ENCODE measurements around the gene B4GALT4. TPM values are rescaled to one million over a fixed set of nuclear protein-coding genes. Genes with fewer than 3 reads are reported as not detected.
"Not testable (repeated sequence)": the region's sequence is repeated elsewhere in the genome, so short reads cannot be mapped to it uniquely, and the experiment has no call there.

B4GALT4 gene
- total and polyA plus RNA-seq, 4 experiments from 2014 or later = 5.9 to 18.1 (median 12.2) TPM

- intact Hi-C loops (cut with micrococcal nuclease) = no loop called here
- Mint-ChIP-seq H3K4me3 (no peak overlapping the region), H3K27ac (no peak overlapping the region), H3K4me1 (peaks cover 4 to 7% (median 5%) of the 10 kb centered on the region in 4 donors), H3K36me3 (peaks cover 6 to 12% of the 10 kb centered on the region in 2 donors), H3K27me3 (peaks cover 0 to 1% of the 10 kb centered on the region in 2 donors), H3K9me3 (peaks cover 0 to 35% (median 24%) of the 10 kb centered on the region in 8 donors)
- Histone ChIP-seq H3K27me3 (ENCODE audit: insufficient read depth, low read length) (no peaks in the 10 kb centered on the region), H3K9me3 (ENCODE audit: control insufficient read depth in 1 of 2, low read length in 2 of 2) (no peaks in the 10 kb centered on the region), H3K4me3 (ENCODE audit: low read length in 2 of 2) (no peak overlapping the region), H3K36me3 (ENCODE audit: insufficient read depth, low read length) (no peaks in the 10 kb centered on the region), H3K4me1 (ENCODE audit: insufficient read depth, low read length) (peaks cover 8% of the 10 kb centered on the region), H3K27ac (ENCODE audit: low read depth, low read length) (no peak overlapping the region)
- ChIA-PET POLR2A (ENCODE audit: partially characterized antibody) (interaction anchor here (1.5 kb wide), 1 partner anchor 49 kb away, joined by 4 read pairs; no protein-coding TSS in a partner anchor), CTCF (ENCODE audit: partially characterized antibody) (interaction anchor here (1.1 to 2.9 kb wide), 3 partner anchors 8 to 362 kb away, joined by 4 to 32 read pairs (median 4); partner anchors contain the start of gene TEX55)
- DNase-seq = no peak
These were observed 5.1 kb upstream of the B4GALT4 start for GRCh38 chr3:119245778-119246177.

GRCh38 chr3:119243712-119244111, 3.0 kb upstream of the B4GALT4 start:
- DNase-seq = no peak
- CTCF ChIA-PET (ENCODE audit: partially characterized antibody) = interaction anchor here (1.0 to 2.9 kb wide), 4 partner anchors 13 to 360 kb away, joined by 3 to 32 read pairs (median 5); partner anchors contain the start of gene TEX55
- Mint-ChIP-seq H3K27ac (no peak overlapping the region), H3K27me3 (no peaks in the 10 kb centered on the region), H3K4me3 (no peak overlapping the region), H3K9me3 (peaks cover 0 to 24% (median 16%) of the 10 kb centered on the region in 8 donors), H3K4me1 (peaks cover 12 to 22% (median 15%) of the 10 kb centered on the region in 4 donors), H3K36me3 (peaks cover 5 to 12% of the 10 kb centered on the region in 2 donors)
- no peak overlapping the region for H3K27ac ChIP-seq (ENCODE audit: low read depth, low read length)
- no peak overlapping the region for H3K4me3 ChIP-seq (ENCODE audit: low read length in 2 of 2)
- no peaks in the 10 kb centered on the region for H3K9me3 ChIP-seq (ENCODE audit: control insufficient read depth in 1 of 2, low read length in 2 of 2)
- no peaks in the 10 kb centered on the region for H3K36me3 ChIP-seq (ENCODE audit: insufficient read depth, low read length)
- POLR2A ChIA-PET (ENCODE audit: partially characterized antibody) = no interaction called here
- H3K27me3 ChIP-seq (ENCODE audit: insufficient read depth, low read length) = no peaks in the 10 kb centered on the region
- intact Hi-C loops (cut with micrococcal nuclease) = no loop called here
- peaks cover 22% of the 10 kb centered on the region for H3K4me1 ChIP-seq (ENCODE audit: insufficient read depth, low read length)

GRCh38 chr3:119243058-119243529, 2.4 kb upstream of the B4GALT4 start:
- H3K4me3 ChIP-seq (ENCODE audit: low read length in 2 of 2); POLR2A ChIA-PET (ENCODE audit: partially characterized antibody); H3K27ac Mint-ChIP-seq; H3K27me3 Mint-ChIP-seq; H3K27me3 ChIP-seq (ENCODE audit: insufficient read depth, low read length); H3K27ac ChIP-seq (ENCODE audit: low read depth, low read length); H3K36me3 ChIP-seq (ENCODE audit: insufficient read depth, low read length); intact Hi-C loops (cut with micrococcal nuclease); H3K4me3 Mint-ChIP-seq; DNase-seq; H3K9me3 ChIP-seq (ENCODE audit: control insufficient read depth in 1 of 2, low read length in 2 of 2): not testable (repeated sequence)
- peaks cover 29% of the 10 kb centered on the region for H3K4me1 ChIP-seq (ENCODE audit: insufficient read depth, low read length)
- CTCF ChIA-PET (ENCODE audit: partially characterized antibody) = interaction anchor here (1.0 to 2.9 kb wide), 4 partner anchors 12 to 359 kb away, joined by 3 to 32 read pairs (median 5); partner anchors contain the start of gene TEX55
- peaks cover 14 to 26% (median 17%) of the 10 kb centered on the region in 4 donors for H3K4me1 Mint-ChIP-seq
- H3K9me3 Mint-ChIP-seq = peaks cover 0 to 18% (median 14%) of the 10 kb centered on the region in 8 donors
- H3K36me3 Mint-ChIP-seq = peaks cover 5 to 12% of the 10 kb centered on the region in 2 donors

- intact Hi-C loops (cut with micrococcal nuclease); H3K27ac Mint-ChIP-seq; H3K4me3 Mint-ChIP-seq; H3K27me3 ChIP-seq (ENCODE audit: insufficient read depth, low read length); H3K36me3 Mint-ChIP-seq; H3K27me3 Mint-ChIP-seq; H3K9me3 ChIP-seq (ENCODE audit: control insufficient read depth in 1 of 2, low read length in 2 of 2); H3K4me3 ChIP-seq (ENCODE audit: low read length in 2 of 2); H3K36me3 ChIP-seq (ENCODE audit: insufficient read depth, low read length); H3K27ac ChIP-seq (ENCODE audit: low read depth, low read length); DNase-seq: not testable (repeated sequence)
- Mint-ChIP-seq H3K4me1 (peaks cover 15 to 29% (median 17%) of the 10 kb centered on the region in 4 donors), H3K9me3 (peaks cover 0 to 12% (median 9%) of the 10 kb centered on the region in 8 donors)
- ChIA-PET CTCF (ENCODE audit: partially characterized antibody) (interaction anchor here (1.3 to 3.4 kb wide), 13 partner anchors 9 to 464 kb away, joined by 3 to 120 read pairs (median 15); partner anchors contain the start of genes ARHGAP31 and TEX55), POLR2A (ENCODE audit: partially characterized antibody) (interaction anchor here (1.3 kb wide), 1 partner anchor 360 kb away, joined by 5 read pairs; no protein-coding TSS in a partner anchor)
- peaks cover 32% of the 10 kb centered on the region for H3K4me1 ChIP-seq (ENCODE audit: insufficient read depth, low read length)
These were observed 1.8 kb upstream of the B4GALT4 start for GRCh38 chr3:119242387-119243057.

- Mint-ChIP-seq H3K36me3 (peaks cover 11 to 13% of the 10 kb centered on the region in 2 donors), H3K4me1 (peaks cover 27 to 53% (median 35%) of the 10 kb centered on the region in 4 donors), H3K4me3 (peak overlapping the region; percentile 76 to 95 (median 88)), H3K9me3 (no peaks in the 10 kb centered on the region), H3K27ac (peak overlapping the region; percentile 69 to 97 (median 94)), H3K27me3 (no peaks in the 10 kb centered on the region)
- no peaks in the 10 kb centered on the region for H3K9me3 ChIP-seq (ENCODE audit: control insufficient read depth in 1 of 2, low read length in 2 of 2)
- CTCF ChIA-PET (ENCODE audit: partially characterized antibody) = interaction anchor here (0.6 to 3.4 kb wide), 28 partner anchors 12 to 441 kb away, joined by 3 to 120 read pairs (median 6); partner anchors contain the start of genes ARHGAP31, IGSF11, POGLUT1 and TEX55
- H3K27ac ChIP-seq (ENCODE audit: low read depth, low read length) = peak overlapping the region; percentile 77
- peaks cover 8% of the 10 kb centered on the region for H3K36me3 ChIP-seq (ENCODE audit: insufficient read depth, low read length)
- H3K27me3 ChIP-seq (ENCODE audit: insufficient read depth, low read length) = no peaks in the 10 kb centered on the region
- intact Hi-C loops (cut with micrococcal nuclease) = loop anchor here (1.0 to 2.0 kb wide), 2 partner anchors 21 to 258 kb away; partner anchors contain the start of gene TIMMDC1
- H3K4me3 ChIP-seq (ENCODE audit: low read length in 2 of 2) = peak overlapping the region; percentile 42 to 66
- POLR2A ChIA-PET (ENCODE audit: partially characterized antibody) = interaction anchor here (0.6 to 2.1 kb wide), 10 partner anchors 18 to 855 kb away, joined by 3 to 30 read pairs (median 6); partner anchors contain the start of genes ARHGAP31, TIMMDC1 and TMEM39A
- peak in 3 of 5 donors; percentile 12 to 37 (median 24) for DNase-seq
- H3K4me1 ChIP-seq (ENCODE audit: insufficient read depth, low read length) = peaks cover 56% of the 10 kb centered on the region
These were observed 532 bp downstream of the B4GALT4 start for GRCh38 chr3:119240101-119240590.

- peaks cover 33 to 60% (median 41%) of the 10 kb centered on the region in 4 donors for H3K4me1 Mint-ChIP-seq
- peak in 4 of 5 donors; percentile 9 to 41 (median 18) for DNase-seq
- Histone ChIP-seq H3K9me3 (ENCODE audit: control insufficient read depth in 1 of 2, low read length in 2 of 2) (no peaks in the 10 kb centered on the region), H3K27ac (ENCODE audit: low read depth, low read length) (peak overlapping the region; percentile 77), H3K27me3 (ENCODE audit: insufficient read depth, low read length) (no peaks in the 10 kb centered on the region), H3K4me3 (ENCODE audit: low read length in 2 of 2) (peak overlapping the region in 1 of 2 donors; percentile 42), H3K4me1 (ENCODE audit: insufficient read depth, low read length) (peaks cover 63% of the 10 kb centered on the region), H3K36me3 (ENCODE audit: insufficient read depth, low read length) (peaks cover 8% of the 10 kb centered on the region)
- no peaks in the 10 kb centered on the region for H3K27me3 Mint-ChIP-seq
- peak overlapping the region; percentile 69 to 97 (median 94) for H3K27ac Mint-ChIP-seq
- intact Hi-C loops (cut with micrococcal nuclease) = loop anchor here (10.0 kb wide), 1 partner anchor 435 kb away; the partner anchor contains the start of gene COX17
- ChIA-PET CTCF (ENCODE audit: partially characterized antibody) (interaction anchor here (0.8 to 3.4 kb wide), 4 partner anchors 11 to 355 kb away, joined by 4 to 42 read pairs (median 6); partner anchors contain the start of gene TEX55), POLR2A (ENCODE audit: partially characterized antibody) (interaction anchor here (0.7 kb wide), 1 partner anchor 259 kb away, joined by 3 read pairs; the partner anchor contains the start of gene TIMMDC1)
- H3K9me3 Mint-ChIP-seq = no peaks in the 10 kb centered on the region
- H3K36me3 Mint-ChIP-seq = peaks cover 18 to 20% of the 10 kb centered on the region in 2 donors
- peak overlapping the region; percentile 76 to 95 (median 88) for H3K4me3 Mint-ChIP-seq
These were observed 1.4 kb downstream of the B4GALT4 start for GRCh38 chr3:119239206-119239820.

Data from CD4-positive, alpha-beta memory T cell (primary cell).